ENCODE data around the gene ARRDC4.
"Not testable (repeated sequence)": the region's sequence is repeated elsewhere in the genome, so short reads cannot be mapped to it uniquely, and the experiment has no call there.

The ARRDC4 gene

GRCh38 chr15:97976766-97977503 lies 16.4 kb downstream of the ARRDC4 start:
- no peak overlapping the region for H3K4me3 ChIP-seq (ENCODE audit: low read length)
- TF ChIP-seq, protein P1, sequence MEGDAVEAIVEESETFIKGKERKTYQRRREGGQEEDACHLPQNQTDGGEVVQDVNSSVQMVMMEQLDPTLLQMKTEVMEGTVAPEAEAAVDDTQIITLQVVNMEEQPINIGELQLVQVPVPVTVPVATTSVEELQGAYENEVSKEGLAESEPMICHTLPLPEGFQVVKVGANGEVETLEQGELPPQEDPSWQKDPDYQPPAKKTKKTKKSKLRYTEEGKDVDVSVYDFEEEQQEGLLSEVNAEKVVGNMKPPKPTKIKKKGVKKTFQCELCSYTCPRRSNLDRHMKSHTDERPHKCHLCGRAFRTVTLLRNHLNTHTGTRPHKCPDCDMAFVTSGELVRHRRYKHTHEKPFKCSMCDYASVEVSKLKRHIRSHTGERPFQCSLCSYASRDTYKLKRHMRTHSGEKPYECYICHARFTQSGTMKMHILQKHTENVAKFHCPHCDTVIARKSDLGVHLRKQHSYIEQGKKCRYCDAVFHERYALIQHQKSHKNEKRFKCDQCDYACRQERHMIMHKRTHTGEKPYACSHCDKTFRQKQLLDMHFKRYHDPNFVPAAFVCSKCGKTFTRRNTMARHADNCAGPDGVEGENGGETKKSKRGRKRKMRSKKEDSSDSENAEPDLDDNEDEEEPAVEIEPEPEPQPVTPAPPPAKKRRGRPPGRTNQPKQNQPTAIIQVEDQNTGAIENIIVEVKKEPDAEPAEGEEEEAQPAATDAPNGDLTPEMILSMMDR (conservative IDR thresholded peaks at IDR 0.05; ENCODE audit: low read depth, low read length), result no peak
- no peak for DNase-seq (ENCODE audit: low read depth)

DNA sequence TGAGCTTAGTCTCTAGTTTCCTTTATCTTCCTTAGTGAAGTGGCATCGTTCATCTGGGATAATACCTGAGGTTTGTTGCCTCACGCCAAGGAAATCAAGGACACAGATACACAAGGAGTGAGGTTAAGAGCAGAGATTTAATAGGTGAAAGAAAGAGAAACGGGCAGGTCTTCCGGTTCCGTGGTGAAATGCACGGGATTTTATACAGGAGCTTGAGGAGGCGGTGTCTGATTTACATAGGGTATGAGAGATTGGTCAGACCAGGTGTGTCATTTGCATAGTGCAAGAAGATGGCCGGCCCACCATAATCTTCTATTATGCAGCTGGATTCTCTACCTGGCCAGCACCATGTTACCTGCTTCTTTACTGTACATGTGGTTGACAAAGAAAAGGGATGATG lies 17.2 kb downstream of the ARRDC4 start:
- H3K4me3 ChIP-seq (ENCODE audit: low read length), result no peak overlapping the region
- TF ChIP-seq, protein P1 (conservative IDR thresholded peaks at IDR 0.05; ENCODE audit: low read depth, low read length), result no peak
- DNase-seq (ENCODE audit: low read depth), result no peak

GRCh38 chr15:97978401-97979139 lies 18.1 kb downstream of the ARRDC4 start:
- DNase-seq (ENCODE audit: low read depth), result no peak
- TF ChIP-seq, protein P1 (conservative IDR thresholded peaks at IDR 0.05; ENCODE audit: low read depth, low read length), result no peak
- H3K4me3 ChIP-seq (ENCODE audit: low read length), result no peak overlapping the region

- no peak for DNase-seq (ENCODE audit: low read depth)
- no peak overlapping the region for H3K4me3 ChIP-seq (ENCODE audit: low read length)
- TF ChIP-seq, protein P1 (conservative IDR thresholded peaks at IDR 0.05; ENCODE audit: low read depth, low read length), result no peak
These were observed 18.6 kb downstream of the ARRDC4 start for GRCh38 chr15:97979140-97979520.

- TF ChIP-seq, protein P1 (conservative IDR thresholded peaks at IDR 0.05; ENCODE audit: low read depth, low read length), result no peak
- DNase-seq (ENCODE audit: low read depth), result no peak
- no peak overlapping the region for H3K4me3 ChIP-seq (ENCODE audit: low read length)
These were observed 20.6 kb downstream of the ARRDC4 start for GRCh38 chr15:97981058-97981457.

- TF ChIP-seq, protein P1 (conservative IDR thresholded peaks at IDR 0.05; ENCODE audit: low read depth, low read length), result no peak
- DNase-seq (ENCODE audit: low read depth), result no peak
These were observed 21.3 kb downstream of the ARRDC4 start for GRCh38 chr15:97981758-97982157.

DNA sequence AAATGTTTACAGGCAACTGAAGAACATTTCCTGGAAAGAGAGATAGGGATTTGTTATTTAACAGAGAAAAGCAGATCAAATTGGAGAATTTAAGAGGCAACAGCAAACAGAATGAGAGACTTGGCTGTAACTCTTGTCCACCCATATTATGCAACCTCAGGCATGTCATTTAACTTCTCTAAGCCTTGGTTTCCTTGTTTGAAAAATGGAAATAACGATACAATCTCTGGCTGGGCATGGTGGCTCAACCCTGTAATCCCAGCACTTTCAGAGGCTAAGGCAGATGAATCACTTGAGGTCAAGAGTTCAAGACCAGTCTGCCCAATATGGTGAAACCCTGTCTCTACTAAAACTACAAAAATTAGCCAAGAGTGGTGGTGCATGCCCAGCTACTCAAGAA lies 23.7 kb downstream of the ARRDC4 start:
- no peak for DNase-seq (ENCODE audit: low read depth)
- no peak overlapping the region for H3K4me3 ChIP-seq (ENCODE audit: low read length)
- TF ChIP-seq, protein P1 (conservative IDR thresholded peaks at IDR 0.05; ENCODE audit: low read depth, low read length), result no peak

More at GRCh38 chr15:97981758-97982157, 21.3 kb downstream of the ARRDC4 start:
- no peak overlapping the region for H3K4me3 ChIP-seq (ENCODE audit: low read length)

DNA sequence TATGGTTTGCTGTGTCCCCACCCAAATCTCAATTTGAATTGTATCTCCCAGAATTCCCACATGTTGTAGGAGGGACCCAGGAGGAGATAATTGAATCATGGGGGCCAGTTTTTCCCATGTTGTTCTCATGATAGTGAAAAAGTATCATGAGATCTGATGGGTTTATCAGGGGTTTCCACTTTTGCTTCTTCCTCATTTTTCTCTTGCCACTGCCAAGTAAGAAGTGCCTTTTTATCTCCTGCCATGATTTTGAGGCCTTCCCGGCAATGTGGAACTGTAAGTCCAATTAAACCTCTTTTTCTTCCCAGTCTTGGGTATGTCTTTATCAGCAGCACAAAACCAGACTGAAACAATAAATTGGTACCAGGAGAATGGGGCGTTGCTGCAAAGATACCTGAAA lies 25.5 kb downstream of the ARRDC4 start:
- not testable (repeated sequence) for DNase-seq (ENCODE audit: low read depth); H3K4me3 ChIP-seq (ENCODE audit: low read length)
